ENCODE results near the gene FADS1.

FADS1 gene

DNA sequence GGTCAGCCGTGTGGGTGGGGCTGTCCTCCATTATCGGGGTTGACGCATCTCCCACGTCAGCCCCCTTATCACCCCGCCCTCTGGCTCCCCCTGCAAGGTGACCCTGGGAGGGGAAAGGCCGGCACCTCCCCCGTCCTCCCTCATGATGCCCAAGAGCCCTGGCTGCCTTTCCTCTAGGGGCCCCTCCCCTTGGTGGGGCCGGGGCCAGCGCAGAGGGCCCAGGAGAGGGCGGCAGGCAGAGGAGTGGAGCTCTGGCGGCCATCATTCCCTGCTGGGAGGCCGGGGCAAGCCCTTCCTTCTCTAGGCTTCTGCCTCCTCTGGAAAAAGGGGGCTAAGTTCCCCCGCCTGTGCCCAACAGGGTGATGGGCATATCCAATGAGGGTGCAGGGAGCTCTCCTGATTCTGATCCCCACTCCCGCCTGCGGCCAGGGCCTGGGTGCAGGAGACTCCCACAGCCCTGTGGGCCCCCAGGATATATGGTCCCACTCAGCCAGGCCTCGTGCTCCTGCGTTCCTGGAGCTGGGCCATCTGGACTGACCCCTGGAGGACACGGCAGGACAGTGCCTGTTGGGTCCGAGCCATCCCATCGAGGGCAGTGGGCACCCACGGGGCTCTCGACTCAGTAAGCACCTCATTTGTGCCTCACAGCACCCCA is 52.1 kb downstream of the FADS1 start:
- peaks cover 34% of the 10 kb centered on the region for H3K36me3 ChIP-seq (ENCODE audit: control insufficient read depth, insufficient read depth, low read length)
- peak overlapping the region; percentile 49 for H3K27ac ChIP-seq (ENCODE audit: low read depth, low read length, severe bottlenecking)
- no peaks in the 10 kb centered on the region for H3K9me3 ChIP-seq (ENCODE audit: control insufficient read depth, low read length)
- no peak overlapping the region for H3K4me3 ChIP-seq (ENCODE audit: extremely low read depth, insufficient read depth, low read length, poor library complexity, severe bottlenecking)
- H3K4me1 ChIP-seq (ENCODE audit: control insufficient read depth, insufficient read depth, low read length, poor library complexity, severe bottlenecking) = peaks cover 48% of the 10 kb centered on the region
- WGBS, 2 experiments (ENCODE audit: insufficient coverage in 2 of 2) = 77 to 82% methylated on average over 17 to 19 of the region's 22 CpGs

DNA sequence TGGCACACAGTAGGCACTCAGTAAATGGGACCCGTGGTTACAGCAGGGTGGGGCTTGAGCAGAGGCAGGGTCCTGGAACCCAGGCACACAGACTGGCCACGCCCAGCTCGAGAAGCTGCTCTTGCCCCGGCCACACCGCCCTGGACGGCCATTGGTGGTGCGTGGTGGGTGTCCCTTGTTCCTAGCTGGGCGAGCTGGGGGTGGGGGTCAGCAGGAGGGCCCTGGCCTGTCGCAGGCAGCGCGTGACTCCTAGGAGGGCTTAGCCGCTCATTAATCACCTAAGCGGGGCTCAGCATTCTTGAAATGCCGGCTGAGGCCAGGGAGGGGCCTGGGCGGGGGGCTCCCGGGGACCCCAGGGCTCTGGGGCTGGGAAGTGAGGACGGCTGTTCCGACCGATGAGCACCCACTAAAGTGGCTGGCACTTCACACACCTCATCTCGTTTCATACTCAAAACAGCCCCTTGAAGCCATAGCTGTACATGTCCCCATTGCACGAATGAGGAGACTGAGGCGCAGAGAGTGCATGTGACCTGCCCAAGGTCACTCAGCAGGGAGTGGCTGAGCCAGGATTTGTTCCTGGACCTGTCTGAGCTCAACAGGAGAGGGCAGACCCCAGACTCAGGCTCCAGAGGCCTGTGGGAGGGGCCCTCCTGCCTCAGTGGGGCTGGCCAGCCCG is 52.7 kb downstream of the FADS1 start:
- WGBS, 2 experiments (ENCODE audit: insufficient coverage in 2 of 2) = 92 to 95% methylated on average over 20 to 22 of the region's 23 CpGs
- H3K27ac ChIP-seq (ENCODE audit: low read depth, low read length, severe bottlenecking) = no peak overlapping the region

GRCh38 chr11:61762798-61763197 is 54.0 kb downstream of the FADS1 start:
- Histone ChIP-seq H3K4me3 (ENCODE audit: extremely low read depth, insufficient read depth, low read length, poor library complexity, severe bottlenecking) (no peak overlapping the region), H3K9me3 (ENCODE audit: control insufficient read depth, low read length) (no peaks in the 10 kb centered on the region), H3K27ac (ENCODE audit: low read depth, low read length, severe bottlenecking) (peak overlapping the region; percentile 67), H3K4me1 (ENCODE audit: control insufficient read depth, insufficient read depth, low read length, poor library complexity, severe bottlenecking) (peaks cover 51% of the 10 kb centered on the region), H3K36me3 (ENCODE audit: control insufficient read depth, insufficient read depth, low read length) (peaks cover 39% of the 10 kb centered on the region)
- 67 to 80% methylated on average over 6 of the region's 15 CpGs for WGBS, 2 experiments (ENCODE audit: insufficient coverage in 2 of 2)

More for the DNA sequence above, 52.7 kb downstream of the FADS1 start:
- Histone ChIP-seq H3K4me3 (ENCODE audit: extremely low read depth, insufficient read depth, low read length, poor library complexity, severe bottlenecking) (no peak overlapping the region), H3K36me3 (ENCODE audit: control insufficient read depth, insufficient read depth, low read length) (peaks cover 36% of the 10 kb centered on the region), H3K4me1 (ENCODE audit: control insufficient read depth, insufficient read depth, low read length, poor library complexity, severe bottlenecking) (peaks cover 48% of the 10 kb centered on the region), H3K9me3 (ENCODE audit: control insufficient read depth, low read length) (no peaks in the 10 kb centered on the region)

GRCh38 chr11:61762223-61762615 is 54.6 kb downstream of the FADS1 start:
- Histone ChIP-seq H3K27ac (ENCODE audit: low read depth, low read length, severe bottlenecking) (peak overlapping the region; percentile 67), H3K4me1 (ENCODE audit: control insufficient read depth, insufficient read depth, low read length, poor library complexity, severe bottlenecking) (peaks cover 57% of the 10 kb centered on the region), H3K9me3 (ENCODE audit: control insufficient read depth, low read length) (no peaks in the 10 kb centered on the region), H3K36me3 (ENCODE audit: control insufficient read depth, insufficient read depth, low read length) (peaks cover 37% of the 10 kb centered on the region), H3K4me3 (ENCODE audit: extremely low read depth, insufficient read depth, low read length, poor library complexity, severe bottlenecking) (no peak overlapping the region)
- WGBS, 2 experiments (ENCODE audit: insufficient coverage in 2 of 2) = 90 to 95% methylated on average over 8 to 10 of the region's 10 CpGs

DNA sequence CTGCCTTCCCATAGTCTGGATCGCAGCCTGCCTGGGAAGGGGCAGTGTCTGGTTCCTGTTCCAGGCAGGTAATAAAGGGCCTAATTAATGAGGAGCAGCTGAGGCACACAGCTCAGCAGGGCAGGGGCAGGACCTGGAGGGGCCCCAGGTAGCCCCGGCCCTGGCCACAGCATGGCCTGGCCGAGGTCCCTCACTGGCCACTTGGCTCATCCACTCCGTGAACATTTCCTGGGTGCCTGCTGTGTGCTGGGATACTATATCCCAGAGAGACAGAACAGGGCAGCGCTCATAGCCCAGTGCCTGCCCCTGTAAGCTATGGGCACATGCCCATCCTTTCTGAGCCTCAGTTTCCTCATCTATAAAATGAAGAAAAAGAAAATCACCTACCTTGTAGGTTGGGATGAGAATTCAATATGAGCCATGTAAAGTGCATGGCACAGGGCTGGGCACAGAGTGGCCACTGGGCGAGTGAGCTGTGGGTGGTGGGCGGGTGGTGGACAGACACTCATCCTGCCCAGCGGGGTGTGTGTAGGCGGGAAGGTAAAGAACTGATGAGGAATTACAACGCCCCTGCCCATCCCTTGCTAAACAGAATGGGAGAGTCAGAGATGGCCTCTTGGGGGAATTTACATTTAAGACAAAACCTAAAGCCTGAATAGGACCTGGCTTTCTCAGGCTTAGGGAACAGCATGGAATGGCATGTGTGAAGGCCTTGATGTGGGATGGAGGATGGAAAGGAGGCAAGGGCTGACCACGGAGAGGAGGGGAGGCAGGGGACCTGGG is 55.2 kb downstream of the FADS1 start:
- peaks cover 31% of the 10 kb centered on the region for H3K36me3 ChIP-seq (ENCODE audit: control insufficient read depth, insufficient read depth, low read length)
- H3K9me3 ChIP-seq (ENCODE audit: control insufficient read depth, low read length) = no peaks in the 10 kb centered on the region
- WGBS, 2 experiments (ENCODE audit: insufficient coverage in 2 of 2) = 83 to 88% methylated on average over 9 to 10 of the region's 11 CpGs
- H3K4me3 ChIP-seq (ENCODE audit: extremely low read depth, insufficient read depth, low read length, poor library complexity, severe bottlenecking) = no peak overlapping the region
- peak overlapping the region; percentile 67 for H3K27ac ChIP-seq (ENCODE audit: low read depth, low read length, severe bottlenecking)
- H3K4me1 ChIP-seq (ENCODE audit: control insufficient read depth, insufficient read depth, low read length, poor library complexity, severe bottlenecking) = peaks cover 62% of the 10 kb centered on the region

DNA sequence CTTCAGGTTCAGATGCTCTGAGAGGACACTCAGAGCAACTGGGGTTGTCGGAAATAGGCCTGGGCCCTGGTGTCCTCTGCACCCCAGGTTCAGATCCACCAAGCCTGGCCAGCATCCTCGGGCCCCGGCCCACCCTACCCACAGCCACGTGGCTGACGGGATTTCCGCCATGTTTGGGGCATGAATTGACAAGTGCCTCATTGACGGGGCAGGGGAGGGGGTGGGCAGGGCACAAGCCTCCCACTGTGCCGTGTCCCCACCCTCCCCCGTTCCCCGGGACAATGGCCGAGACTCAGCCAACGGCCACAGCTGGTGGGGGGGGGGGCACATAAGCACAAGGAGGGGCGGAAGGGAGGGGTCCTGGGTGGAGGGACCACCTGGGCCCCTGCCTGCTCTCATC is 55.9 kb downstream of the FADS1 start:
- Histone ChIP-seq H3K4me1 (ENCODE audit: control insufficient read depth, insufficient read depth, low read length, poor library complexity, severe bottlenecking) (peaks cover 69% of the 10 kb centered on the region), H3K9me3 (ENCODE audit: control insufficient read depth, low read length) (no peaks in the 10 kb centered on the region), H3K4me3 (ENCODE audit: extremely low read depth, insufficient read depth, low read length, poor library complexity, severe bottlenecking) (no peak overlapping the region), H3K36me3 (ENCODE audit: control insufficient read depth, insufficient read depth, low read length) (peaks cover 29% of the 10 kb centered on the region), H3K27ac (ENCODE audit: low read depth, low read length, severe bottlenecking) (no peak overlapping the region)
- 84 to 85% methylated on average over 4 to 6 of the region's 13 CpGs for WGBS, 2 experiments (ENCODE audit: insufficient coverage in 2 of 2)

- Histone ChIP-seq H3K9me3 (ENCODE audit: control insufficient read depth, low read length) (no peaks in the 10 kb centered on the region), H3K4me1 (ENCODE audit: control insufficient read depth, insufficient read depth, low read length, poor library complexity, severe bottlenecking) (peaks cover 75% of the 10 kb centered on the region), H3K4me3 (ENCODE audit: extremely low read depth, insufficient read depth, low read length, poor library complexity, severe bottlenecking) (no peak overlapping the region), H3K36me3 (ENCODE audit: control insufficient read depth, insufficient read depth, low read length) (peaks cover 17% of the 10 kb centered on the region), H3K27ac (ENCODE audit: low read depth, low read length, severe bottlenecking) (peak overlapping the region; percentile 87)
- 92 to 96% methylated on average over 11 to 13 of the region's 15 CpGs for WGBS, 2 experiments (ENCODE audit: insufficient coverage in 2 of 2)
These were observed 59.5 kb downstream of the FADS1 start for GRCh38 chr11:61757213-61757862.

DNA sequence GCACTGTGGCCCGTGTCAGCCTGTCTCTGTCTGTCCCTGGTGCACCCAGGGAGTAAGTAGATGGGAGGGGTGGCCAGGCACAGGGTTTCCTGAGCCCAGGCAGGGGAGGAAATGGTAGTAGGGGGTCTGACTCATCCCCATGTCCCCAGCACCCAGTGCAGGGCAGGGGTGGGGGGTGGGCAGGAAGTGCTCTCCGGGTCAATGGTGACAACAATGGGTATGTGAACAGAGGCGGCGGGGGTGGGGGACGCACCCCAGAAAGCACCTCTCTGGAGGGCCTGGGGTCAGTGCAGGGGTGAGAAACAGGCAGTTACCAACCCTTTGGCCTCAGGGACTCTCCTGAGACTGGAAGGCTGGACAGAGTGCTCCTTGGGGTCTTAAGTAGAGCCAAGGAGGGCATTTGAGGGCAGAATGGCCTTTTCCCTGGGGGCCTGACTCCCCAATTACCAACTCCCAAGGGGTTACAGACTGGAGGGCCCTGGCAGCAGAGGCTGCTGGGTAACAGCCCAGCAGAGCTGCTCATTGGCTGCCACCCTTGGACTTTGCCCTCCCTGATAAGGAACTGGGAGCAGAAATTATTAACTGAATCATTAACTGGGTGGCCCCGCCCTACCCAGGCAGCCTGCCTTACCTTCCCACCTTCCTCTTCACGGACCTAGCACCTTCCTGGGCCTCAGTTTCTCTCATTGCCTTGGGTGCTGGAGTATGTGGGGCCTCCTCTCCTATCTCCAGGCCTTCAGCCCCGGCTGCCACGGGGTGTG is 60.2 kb downstream of the FADS1 start:
- no peaks in the 10 kb centered on the region for H3K9me3 ChIP-seq (ENCODE audit: control insufficient read depth, low read length)
- 65 to 76% methylated on average over 6 of the region's 9 CpGs for WGBS, 2 experiments (ENCODE audit: insufficient coverage in 2 of 2)
- H3K27ac ChIP-seq (ENCODE audit: low read depth, low read length, severe bottlenecking) = peak overlapping the region; percentile 87
- H3K4me3 ChIP-seq (ENCODE audit: extremely low read depth, insufficient read depth, low read length, poor library complexity, severe bottlenecking) = no peak overlapping the region
- peaks cover 15% of the 10 kb centered on the region for H3K36me3 ChIP-seq (ENCODE audit: control insufficient read depth, insufficient read depth, low read length)
- peaks cover 68% of the 10 kb centered on the region for H3K4me1 ChIP-seq (ENCODE audit: control insufficient read depth, insufficient read depth, low read length, poor library complexity, severe bottlenecking)

DNA sequence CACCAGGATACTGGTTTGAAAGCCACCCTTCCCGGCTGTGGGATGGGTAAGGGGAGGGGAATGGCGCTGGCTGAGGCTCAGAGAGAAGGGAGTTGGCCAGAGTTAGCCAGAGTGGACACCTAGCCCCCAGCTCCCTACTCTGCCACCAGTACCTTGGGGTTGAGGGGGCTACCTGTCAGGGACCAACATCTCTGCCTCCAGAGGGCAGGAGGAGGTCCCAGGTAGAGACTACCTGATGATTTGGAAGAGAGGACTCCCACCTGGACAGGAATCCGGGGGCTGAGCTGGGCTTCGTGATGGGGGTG is 60.7 kb downstream of the FADS1 start:
- H3K9me3 ChIP-seq (ENCODE audit: control insufficient read depth, low read length) = no peaks in the 10 kb centered on the region
- H3K4me3 ChIP-seq (ENCODE audit: extremely low read depth, insufficient read depth, low read length, poor library complexity, severe bottlenecking) = no peak overlapping the region
- WGBS, 2 experiments (ENCODE audit: insufficient coverage in 2 of 2) = 74 to 77% methylated on average over 2 to 3 of the region's 4 CpGs
- peaks cover 12% of the 10 kb centered on the region for H3K36me3 ChIP-seq (ENCODE audit: control insufficient read depth, insufficient read depth, low read length)
- H3K27ac ChIP-seq (ENCODE audit: low read depth, low read length, severe bottlenecking) = peak overlapping the region; percentile 87
- peaks cover 62% of the 10 kb centered on the region for H3K4me1 ChIP-seq (ENCODE audit: control insufficient read depth, insufficient read depth, low read length, poor library complexity, severe bottlenecking)
